HG02852 (cell line): ENCODE results near the gene GRK5.
"Not testable (repeated sequence)": the region's sequence is repeated elsewhere in the genome, so short reads cannot be mapped to it uniquely, and the experiment has no call there.

Experiments
- ATAC-seq: cut with Tn5 transposase; IDR thresholded peaks from one replicate; pipeline ENCODE4 v1.9.1; 2021; ENCODE audit warnings: mild to moderate bottlenecking, moderate library complexity; ENCODE audit not compliant: unreplicated experiment

GRK5 gene

DNA sequence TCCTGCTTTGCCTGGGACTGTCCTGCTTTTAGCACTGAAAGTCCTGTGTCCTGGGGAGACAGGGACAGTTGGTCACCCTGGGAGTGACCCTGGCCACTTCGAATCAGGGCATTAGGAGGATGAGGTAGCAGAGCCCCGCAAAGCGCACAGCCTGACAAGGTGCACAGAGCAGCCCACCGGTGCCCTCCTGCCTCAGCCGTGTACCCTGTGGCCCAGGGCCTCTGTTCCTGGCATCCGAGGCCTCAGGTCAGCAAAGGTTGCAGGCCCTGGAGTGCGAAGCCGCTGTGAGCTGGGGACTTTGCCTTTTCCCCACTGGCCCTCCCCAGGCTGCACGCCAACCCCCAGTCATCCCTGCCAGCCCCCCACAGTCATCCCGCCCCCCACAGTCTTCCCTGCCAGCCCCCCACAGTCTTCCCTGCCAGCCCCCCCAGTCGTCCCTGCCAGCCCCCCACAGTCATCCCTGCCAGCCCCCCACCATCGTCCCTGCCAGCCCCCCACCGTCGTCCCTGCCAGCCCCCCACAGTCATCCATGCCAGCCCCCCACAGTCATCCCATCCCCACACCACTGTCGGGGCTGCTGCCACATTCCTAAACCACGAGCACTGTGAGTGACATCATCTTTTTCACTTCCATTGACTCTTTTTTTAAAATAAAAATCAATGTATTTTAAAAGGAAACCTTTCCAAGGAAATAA lies 243.4 kb downstream of the GRK5 start:
- no peak for ATAC-seq

DNA sequence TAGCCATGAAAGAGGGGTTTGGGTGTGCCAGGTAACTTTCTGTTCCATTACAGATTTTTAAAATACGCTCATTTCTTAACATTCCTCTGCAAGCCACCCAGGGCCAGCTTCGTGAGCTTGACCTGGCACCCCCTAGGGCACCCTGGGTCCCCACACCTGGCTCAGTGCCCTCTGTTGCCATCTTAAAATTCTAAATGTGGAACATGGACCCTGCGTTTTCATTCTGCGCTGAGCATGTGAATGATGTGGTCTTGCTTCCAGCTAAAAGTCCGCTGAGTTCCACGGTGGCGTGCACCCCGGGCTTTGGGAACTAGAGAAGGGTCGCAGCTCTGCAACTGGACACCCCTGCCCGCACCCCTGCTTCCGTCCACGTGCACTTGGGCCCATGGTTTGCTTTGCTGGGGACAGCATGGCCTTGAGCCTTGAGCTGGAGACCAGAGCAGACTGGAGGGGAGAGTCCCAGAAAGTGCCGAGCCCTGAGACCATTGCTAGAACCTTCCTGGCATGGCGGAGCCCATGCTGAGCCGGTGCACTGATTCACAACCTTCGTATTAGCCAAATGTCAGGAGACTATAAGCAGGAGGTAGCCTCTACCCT lies 244.0 kb downstream of the GRK5 start:
- no peak for ATAC-seq

DNA sequence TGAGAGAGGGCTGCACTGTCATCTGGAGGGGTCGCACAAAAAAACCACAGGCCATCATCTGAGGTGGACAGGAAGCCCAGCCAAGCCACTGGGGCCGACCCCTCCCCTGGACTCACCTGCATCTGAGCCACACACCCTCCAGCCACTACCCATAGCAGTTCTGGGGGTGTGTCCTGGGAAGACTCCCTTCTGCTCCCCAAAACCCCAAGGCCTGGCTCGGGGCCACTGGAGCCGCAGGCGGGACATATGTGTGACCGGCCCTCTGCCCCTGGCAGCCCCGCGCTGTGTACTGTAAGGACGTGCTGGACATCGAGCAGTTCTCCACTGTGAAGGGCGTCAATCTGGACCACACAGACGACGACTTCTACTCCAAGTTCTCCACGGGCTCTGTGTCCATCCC lies 245.0 kb downstream of the GRK5 start:
- ATAC-seq: no peak

DNA sequence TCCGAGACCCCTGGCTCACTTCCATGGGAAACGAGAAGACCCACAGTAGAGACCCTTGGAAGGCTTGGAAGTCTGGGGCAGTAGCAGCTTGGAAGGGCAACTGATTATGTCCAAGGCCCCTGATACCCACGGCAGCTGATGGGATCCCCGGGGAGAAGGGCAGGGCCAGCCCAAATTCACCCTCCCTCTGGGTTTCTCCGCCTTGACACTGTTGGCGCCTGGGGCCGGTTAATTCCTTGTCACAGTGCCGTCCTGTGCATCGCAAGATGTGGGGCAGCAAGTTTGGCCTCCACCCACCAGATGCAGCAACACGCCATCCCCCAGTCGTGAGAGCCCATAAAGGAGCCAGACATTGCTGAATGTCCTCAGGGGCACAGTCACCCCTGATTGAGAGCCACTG lies 245.9 kb downstream of the GRK5 start:
- no peak for ATAC-seq

DNA sequence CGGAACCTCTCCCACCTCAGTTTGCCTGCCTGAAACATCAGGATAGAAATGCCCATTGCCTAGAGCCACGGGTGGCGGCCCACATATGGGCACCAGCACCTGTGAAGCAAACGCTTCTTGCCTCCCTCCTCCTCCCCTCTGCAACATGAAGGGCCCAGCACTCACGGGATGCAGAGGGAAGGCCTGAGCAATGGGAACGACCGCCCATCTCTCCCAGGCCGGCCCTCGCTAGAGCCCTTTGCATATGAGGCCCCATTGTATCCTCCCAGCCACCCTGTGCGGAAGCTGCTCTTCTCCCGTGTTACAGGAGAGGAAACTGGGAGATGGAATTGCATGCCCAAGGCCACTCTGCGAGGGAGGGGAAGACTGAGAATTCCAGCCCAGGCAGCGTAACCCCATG lies 246.9 kb downstream of the GRK5 start:
- no peak for ATAC-seq

DNA sequence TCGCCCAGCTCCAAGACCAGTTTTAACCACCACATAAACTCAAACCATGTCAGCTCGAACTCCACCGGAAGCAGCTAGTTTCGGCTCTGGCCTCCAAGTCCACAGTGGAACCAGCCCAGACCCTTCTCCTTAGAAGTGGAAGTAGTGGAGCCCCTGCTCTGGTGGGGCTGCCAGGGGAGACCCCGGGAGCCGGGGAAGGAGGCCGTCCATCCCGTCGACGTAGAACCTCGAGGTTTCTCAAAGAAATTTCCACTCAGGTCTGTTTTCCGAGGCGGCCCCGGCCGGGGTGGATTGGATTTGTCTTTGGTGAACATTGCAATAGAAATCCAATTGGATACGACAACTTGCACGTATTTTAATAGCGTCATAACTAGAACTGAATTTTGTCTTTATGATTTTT lies 247.6 kb downstream of the GRK5 start:
- no peak for ATAC-seq

DNA sequence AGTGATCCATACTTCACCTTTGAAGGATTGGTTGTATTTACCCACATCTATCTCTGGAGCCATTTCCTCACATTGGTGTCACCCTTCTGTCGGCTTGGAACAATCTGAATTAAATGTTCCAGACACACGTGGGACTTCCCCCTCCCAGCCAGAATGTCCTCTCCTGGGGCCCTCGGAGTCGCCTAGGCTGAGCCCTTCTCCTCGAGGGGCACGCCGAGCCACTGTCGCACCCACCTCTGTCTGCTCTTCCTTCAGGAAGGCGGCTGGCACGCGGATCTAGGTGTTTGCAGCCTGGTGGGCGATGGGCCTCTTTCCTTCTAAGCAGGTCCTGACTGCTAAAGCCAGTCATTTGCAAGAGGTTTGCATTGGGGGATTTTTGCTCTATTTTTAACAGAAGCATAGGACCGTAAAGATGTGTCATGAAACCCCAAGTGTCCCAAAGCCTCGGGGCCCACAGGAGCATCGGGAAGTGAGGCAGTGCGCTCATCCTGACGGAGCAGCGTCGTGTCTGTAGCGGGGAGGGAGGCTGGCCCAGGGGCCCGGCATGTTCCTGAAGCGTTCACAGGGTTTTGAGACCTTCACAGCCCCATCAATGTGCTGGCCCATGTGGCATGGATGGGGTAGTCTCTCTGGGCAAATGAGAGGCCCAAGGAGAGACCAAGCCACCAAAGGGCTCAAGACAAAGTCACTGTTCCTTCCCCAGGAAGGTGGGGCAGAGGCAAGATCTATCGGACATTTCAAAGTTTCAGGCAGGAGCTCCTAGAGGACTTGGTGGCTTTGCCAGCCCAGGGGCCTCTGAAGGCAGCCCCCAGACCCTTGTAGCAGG lies 248.5 kb downstream of the GRK5 start:
- ATAC-seq: peak; percentile 71

DNA sequence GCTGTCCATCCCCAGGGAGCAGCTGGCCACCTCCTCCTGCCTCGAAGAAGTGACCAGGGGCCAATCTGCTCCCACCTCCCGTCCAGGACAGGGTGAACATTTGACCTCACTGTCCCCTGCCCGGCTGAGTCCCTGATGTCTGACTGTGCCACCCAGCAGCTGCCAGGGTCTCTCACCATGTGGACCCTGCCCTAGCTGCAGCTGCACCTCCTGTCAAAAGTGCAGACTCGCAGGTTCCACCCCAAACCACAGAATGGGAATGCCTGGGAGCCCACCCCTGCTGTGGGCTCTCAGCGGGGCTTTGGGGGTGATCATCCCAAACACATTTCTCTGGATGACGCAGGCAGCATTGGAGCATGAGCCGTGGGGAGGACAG lies 249.1 kb downstream of the GRK5 start:
- ATAC-seq: no peak

DNA sequence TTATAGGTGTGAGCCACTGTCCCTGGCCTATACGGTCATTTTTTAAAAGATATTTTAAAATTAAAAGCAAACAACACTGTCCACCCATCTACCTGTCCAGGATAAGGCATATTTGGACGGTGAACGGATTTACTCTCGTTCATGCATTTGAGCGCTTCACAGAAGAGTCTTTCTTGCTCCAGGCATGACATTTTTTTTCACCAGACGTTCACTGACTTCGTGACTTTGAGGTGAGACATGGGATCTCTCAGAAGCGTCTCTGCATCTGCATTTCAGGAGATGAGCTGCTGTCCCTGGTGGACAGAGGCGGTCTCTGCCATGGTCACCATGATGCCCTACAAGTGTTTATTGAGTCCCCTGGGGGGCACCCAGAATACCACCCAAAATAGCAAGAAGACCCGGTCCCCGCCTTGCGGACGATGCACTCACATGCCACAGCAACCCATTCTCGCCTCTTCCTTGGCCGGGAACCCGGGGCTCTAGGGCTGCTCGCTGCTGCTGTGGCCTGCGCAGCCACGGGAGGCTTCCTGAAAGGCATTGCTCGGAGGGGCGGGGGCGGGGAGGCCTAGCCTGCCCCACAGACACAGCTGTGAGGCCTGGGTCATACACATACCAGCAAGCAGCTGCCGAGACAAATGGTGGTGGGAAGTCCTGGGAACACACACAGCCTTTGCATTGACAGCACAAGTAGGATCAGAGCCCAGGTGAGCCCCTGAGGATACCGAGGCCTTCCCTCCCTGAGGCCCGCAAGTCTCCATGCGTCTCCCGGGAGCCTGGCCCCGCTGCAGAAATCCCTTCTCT lies 250.8 kb downstream of the GRK5 start:
- no peak for ATAC-seq

DNA sequence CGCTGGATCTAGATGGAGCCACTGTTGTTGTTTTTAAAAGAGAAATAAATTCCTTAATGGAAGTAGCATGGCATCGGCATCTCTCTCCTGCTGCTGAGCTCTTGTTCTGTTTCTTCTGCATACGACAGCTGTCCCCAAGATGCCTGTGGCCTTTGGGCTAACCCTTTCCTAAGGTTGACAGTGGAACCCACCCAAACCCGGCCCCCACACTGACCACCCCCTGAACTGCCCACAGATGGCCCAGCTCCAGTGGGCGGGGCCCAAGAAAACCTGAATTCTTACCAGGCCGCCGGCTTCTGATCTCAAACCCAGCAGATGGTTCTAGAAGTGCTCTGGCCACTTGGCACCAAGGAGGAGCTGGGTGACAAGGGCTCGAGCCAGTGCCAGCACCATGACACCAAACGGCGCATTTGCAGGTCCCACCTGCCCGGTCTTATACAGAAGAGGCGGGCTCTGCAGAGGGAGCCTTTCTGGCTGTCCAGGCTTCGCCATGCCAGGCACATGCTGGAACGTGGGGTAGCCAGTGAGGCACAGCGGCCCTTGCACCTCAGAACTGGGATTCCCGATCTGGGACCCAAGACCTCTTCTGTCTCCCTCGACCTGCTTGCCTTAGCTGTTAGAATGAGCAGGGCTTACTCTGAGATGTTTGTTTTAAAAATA lies 252.4 kb downstream of the GRK5 start:
- ATAC-seq: no peak

DNA sequence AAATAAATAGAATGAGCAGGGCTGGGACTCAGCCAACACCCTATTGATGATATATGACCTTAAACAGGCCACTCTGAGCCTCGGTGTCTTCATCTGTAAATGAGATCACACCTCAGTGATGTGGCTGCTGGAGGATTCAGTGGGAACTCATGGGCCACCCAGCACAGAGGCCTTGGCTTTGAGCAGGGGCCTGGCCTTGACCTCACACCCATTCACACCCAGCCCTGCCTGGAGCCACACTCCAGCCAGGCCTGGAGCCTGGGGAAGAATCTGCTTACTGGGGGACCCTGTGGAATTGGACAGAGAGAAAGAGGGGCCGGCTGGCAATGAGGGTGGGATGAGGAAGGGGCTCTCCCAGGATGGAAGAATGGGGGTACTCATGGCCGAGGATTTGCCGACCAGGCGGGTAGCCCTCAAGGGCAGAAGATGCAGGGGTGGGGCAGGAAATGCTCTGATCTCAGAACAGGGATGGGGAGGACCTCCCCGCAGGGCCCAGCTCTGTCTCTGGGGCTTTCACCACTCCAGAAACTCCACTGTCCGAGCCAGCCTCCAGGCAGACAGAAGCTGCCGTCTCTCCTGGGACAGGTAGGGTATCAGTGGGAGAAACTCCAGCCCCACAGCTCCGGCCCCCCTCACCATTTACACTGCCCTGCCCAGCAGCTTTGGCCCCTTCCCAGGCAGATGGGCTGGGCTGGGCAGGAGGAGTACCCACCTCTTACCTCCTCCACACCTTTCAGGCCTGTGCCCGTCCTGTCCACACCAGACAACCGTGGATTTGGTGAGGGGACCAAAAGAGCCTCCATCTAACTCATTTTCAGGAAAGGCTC lies 253.2 kb downstream of the GRK5 start:
- ATAC-seq: no peak

DNA sequence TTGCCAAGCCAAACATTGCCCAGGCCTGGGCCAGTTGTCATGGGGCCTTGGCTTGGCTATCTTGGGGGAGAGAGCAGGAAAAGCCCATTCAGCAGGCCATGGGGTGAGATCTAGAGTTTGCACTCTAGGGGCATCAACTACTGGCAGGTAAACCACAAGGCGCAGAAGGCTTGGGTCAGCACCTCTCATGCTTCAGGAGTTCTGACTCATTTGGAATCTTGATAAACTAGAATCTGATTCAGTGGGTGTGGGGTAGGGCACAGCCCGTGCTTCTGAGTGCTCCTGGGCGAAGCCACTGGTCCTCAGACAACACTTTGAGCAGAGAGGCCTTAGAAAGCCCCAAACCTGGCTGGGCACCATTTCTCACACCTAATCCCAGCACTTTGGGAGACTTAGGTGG lies 254.0 kb downstream of the GRK5 start:
- ATAC-seq: peak; percentile 72

DNA sequence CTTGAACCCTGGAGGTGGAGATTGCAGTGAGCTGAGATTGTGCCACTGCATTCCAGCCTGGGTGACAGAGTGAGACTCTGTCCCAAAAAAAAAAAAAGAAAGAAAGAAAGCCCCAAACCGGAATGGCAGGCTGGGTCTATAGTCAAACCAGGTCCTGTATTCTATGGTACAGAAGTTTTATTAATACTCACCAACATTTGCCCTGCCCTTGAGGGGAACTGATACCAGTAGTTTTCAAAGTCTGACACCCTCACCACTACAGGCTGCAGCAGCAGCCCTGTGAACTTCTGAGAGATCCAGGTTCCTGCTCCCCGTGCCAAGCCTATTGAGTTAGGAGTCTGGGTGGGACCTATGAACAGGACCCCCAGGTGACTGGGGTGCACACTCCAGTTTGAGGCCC lies 254.6 kb downstream of the GRK5 start:
- peak; percentile 49 for ATAC-seq

DNA sequence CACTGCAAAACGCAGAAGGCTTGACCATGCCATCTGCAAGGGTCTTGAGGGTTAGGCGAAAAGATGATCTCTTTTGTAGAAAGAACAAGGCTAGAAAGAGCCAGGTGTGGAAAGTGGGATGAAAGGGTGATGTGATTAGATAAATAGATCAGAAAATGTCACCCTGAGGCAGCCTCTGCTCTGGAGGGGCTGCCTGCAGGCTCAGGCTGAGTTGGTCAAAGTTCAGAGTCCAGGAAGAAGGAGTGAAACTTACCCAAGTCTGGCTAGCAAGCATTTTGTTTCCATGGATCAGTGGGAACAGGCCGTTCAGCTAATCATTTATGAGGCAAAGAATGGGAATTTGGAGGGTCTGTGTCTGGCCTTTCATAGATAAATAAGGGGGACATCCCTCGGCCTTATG lies 255.4 kb downstream of the GRK5 start:
- ATAC-seq: no peak

DNA sequence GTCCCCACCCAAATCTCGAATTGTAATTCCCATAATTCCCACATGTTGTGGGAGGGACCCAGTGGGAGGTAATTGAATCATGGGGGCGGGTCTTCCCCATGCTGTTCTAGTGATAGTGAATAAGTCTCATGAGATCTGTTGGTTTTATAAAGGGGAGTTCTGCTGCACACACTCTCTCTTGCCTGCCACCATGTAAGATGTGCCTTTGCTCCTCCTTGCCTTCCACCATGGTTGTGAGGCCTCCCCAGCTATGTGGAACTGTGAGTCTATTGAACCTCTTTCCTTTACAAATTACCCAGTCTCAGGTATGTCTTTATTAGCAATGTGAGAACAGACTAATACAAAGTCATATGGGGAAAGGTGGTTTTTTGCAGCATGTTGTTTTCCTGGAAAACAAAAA lies 255.8 kb downstream of the GRK5 start:
- ATAC-seq: not testable (repeated sequence)

DNA sequence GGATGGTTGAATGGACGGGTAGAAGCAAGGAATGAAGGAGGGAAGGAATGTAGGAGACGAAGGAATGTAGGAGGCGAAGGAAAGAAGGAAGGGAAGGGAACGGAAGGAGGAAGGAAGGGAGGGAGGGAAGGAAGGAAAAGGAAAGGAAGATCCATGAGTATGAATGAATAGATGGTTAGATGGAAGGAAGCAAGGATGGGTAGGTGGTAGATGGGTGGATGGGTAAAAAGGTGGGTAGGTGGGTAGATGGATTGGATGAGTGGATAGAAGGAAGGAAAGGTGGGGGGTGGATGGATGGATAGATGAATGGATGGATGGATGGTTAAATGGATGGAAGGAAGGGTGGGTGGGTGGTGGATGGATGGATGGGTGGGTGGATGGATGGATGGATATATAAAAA lies 257.7 kb downstream of the GRK5 start:
- no peak for ATAC-seq

DNA sequence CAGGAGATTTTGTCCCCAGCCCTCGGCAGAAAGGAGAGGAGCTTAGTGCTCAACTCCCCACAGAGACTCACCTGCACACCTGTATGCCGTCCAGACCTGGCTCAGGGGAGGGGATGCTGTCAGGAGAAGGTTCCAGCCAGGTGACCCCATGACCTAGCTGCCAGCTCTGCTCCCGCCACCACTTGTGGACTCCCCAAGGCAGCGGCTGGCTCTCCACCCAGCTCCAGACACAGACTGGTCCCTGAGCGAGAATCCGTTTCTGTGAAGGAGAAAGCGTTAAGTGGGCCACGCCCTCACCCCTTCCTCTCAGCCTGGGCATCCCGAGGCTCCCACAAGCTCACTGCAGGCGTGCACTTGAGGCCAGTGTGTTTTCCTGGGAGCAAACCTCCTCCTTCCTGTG lies 258.7 kb downstream of the GRK5 start:
- ATAC-seq: no peak

DNA sequence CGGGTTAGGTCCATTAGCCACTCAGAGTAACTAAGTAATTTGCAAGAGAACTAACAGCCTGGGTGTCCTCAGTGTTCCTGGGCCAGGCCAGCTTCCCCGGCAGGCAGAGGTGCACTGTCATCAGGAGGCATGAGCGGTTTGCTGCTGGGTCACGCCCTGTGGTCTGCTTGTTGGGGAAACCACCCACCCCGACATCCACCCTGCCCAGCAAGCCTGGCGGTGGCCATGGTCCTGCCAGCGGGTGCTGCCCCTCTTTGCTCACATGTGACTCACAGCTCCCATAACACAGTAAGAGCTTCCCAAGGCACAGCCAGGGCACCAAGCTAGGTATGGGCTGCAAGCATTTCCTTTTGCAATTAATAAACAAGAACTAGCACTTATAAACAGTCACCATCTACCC lies 259.3 kb downstream of the GRK5 start:
- no peak for ATAC-seq

DNA sequence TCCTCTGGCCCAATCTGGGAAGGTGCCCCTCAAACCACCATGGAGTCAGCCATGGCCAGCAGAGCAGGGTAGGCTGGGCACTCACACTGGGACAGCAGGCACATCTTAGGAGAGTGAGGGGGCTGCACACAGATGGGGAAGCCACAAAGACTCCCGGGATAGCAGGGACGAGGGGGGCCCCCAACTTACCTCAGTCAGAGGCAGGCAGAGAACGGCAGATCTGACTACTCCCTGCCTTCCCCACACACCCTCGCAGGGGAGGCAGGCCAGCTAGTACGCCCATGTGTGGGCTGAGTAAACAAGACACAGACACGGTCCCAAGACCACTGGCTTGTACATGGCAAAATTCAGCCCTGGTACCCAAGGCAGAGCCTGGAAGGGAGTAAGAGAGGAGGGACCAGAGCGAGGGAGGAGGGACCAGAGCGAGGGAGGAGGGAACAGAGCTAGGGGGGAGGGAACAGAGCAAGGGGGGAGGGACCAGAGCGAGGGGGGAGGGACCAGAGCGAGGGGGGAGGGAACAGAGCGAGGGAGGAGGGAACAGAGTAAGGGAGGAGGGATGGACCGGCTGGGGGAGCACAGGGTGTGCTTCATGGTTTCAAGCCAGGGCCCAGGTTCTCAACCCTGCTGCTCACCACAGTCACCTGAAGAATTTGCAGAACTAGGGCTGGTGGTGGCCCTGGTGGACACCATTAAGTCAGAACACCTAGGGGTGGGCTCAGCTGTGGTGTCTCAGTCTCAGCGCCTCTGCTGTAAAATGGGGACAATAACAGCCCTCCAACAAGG lies 261.4 kb downstream of the GRK5 start:
- ATAC-seq: no peak
